ENCODE results near the gene C22orf31. TPM values are rescaled to one million over a fixed set of nuclear protein-coding genes. Genes with fewer than 3 reads are reported as not detected.
A peak's percentile ranks its signal among the peaks of the same experiment; 100 is the strongest.
"Not testable (repeated sequence)": the region's sequence is repeated elsewhere in the genome, so short reads cannot be mapped to it uniquely, and the experiment has no call there.

The C22orf31 gene
- total RNA-seq, 1 experiment from 2014 or later: not detected

DNA sequence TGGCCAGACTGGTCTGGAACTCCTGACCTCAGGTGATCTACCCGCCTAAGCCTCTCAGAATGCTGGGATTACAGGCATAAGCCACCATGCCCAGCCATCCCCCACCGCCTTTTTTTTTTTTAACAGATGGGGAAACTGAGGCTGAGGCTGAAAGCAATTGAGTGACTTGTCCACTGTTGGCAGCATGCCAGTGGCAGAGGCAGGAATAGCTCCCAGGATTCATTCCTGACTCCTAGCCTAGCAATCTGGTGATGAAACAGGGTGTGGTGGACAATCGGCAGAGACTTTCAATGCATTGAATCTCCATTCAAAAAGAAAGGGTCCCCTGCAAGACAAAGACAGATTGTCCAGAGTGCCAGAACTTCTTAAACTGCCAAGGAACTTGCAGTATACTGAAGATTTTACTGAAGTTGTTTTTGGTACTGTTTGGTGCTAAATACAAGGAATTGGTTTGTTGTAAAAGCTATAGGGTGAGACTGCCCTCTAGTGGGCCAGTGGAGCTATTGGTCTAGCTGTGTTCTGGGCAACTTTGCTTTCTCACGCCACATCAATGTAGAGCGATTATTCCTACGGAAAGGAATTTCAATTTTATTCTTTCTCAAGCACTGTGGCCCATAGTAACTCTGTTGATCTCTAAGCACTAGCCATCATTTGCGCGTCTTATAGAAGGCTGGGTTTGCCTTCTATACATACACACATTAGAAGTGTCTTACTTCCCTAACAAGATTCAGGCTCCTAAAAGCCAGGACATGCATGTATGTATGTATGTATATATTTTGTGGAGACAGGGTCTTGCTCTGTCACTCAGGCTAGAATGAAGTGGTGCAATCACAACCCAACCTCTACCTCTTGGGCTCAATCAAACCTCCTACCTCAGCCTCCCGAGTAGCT lies 21.0 kb downstream of the C22orf31 start:
- Histone ChIP-seq H3K9me3 (ENCODE audit: control insufficient read depth, insufficient read depth, low read depth, low read length) (no peaks in the 10 kb centered on the region), H3K27me3 (ENCODE audit: control insufficient read depth, insufficient read depth, low read length) (no peaks in the 10 kb centered on the region), H3K4me1 (ENCODE audit: control insufficient read depth, insufficient read depth, low read length) (no peaks in the 10 kb centered on the region), H3K36me3 (ENCODE audit: control insufficient read depth, insufficient read depth, low read length) (no peaks in the 10 kb centered on the region), H3K27ac (ENCODE audit: low read length) (no peak overlapping the region), H3K4me3 (ENCODE audit: low read depth in 2 of 2, low read length in 2 of 2) (no peak overlapping the region)
- DNase-seq (ENCODE audit: low read depth, low spot score) (peak; percentile 67), ATAC-seq (peak; percentile 89)
- ChIA-PET CTCF (interaction anchor here (0.5 to 1.6 kb wide), 5 partner anchors 13 to 614 kb away, joined by 3 to 14 read pairs (median 7); no protein-coding TSS in a partner anchor), POLR2A (interaction anchor here (0.6 kb wide), 1 partner anchor 33 kb away, joined by 5 read pairs; no protein-coding TSS in a partner anchor)
- TF ChIP-seq, protein P1, sequence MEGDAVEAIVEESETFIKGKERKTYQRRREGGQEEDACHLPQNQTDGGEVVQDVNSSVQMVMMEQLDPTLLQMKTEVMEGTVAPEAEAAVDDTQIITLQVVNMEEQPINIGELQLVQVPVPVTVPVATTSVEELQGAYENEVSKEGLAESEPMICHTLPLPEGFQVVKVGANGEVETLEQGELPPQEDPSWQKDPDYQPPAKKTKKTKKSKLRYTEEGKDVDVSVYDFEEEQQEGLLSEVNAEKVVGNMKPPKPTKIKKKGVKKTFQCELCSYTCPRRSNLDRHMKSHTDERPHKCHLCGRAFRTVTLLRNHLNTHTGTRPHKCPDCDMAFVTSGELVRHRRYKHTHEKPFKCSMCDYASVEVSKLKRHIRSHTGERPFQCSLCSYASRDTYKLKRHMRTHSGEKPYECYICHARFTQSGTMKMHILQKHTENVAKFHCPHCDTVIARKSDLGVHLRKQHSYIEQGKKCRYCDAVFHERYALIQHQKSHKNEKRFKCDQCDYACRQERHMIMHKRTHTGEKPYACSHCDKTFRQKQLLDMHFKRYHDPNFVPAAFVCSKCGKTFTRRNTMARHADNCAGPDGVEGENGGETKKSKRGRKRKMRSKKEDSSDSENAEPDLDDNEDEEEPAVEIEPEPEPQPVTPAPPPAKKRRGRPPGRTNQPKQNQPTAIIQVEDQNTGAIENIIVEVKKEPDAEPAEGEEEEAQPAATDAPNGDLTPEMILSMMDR (IDR thresholded peaks at IDR 0.05): peak; percentile 88
- TF ChIP-seq SIN3A (IDR thresholded peaks at IDR 0.05; ENCODE audit: borderline replicate concordance, insufficient read depth, low read depth, low read length): no peak
- no peak for TF ChIP-seq POLR2AphosphoS5 (IDR thresholded peaks at IDR 0.05; ENCODE audit: low read depth, low read length)
- no peak for TF ChIP-seq TCF7L2 (IDR thresholded peaks at IDR 0.05; ENCODE audit: low read depth, low read length)
- TF ChIP-seq, protein P2, sequence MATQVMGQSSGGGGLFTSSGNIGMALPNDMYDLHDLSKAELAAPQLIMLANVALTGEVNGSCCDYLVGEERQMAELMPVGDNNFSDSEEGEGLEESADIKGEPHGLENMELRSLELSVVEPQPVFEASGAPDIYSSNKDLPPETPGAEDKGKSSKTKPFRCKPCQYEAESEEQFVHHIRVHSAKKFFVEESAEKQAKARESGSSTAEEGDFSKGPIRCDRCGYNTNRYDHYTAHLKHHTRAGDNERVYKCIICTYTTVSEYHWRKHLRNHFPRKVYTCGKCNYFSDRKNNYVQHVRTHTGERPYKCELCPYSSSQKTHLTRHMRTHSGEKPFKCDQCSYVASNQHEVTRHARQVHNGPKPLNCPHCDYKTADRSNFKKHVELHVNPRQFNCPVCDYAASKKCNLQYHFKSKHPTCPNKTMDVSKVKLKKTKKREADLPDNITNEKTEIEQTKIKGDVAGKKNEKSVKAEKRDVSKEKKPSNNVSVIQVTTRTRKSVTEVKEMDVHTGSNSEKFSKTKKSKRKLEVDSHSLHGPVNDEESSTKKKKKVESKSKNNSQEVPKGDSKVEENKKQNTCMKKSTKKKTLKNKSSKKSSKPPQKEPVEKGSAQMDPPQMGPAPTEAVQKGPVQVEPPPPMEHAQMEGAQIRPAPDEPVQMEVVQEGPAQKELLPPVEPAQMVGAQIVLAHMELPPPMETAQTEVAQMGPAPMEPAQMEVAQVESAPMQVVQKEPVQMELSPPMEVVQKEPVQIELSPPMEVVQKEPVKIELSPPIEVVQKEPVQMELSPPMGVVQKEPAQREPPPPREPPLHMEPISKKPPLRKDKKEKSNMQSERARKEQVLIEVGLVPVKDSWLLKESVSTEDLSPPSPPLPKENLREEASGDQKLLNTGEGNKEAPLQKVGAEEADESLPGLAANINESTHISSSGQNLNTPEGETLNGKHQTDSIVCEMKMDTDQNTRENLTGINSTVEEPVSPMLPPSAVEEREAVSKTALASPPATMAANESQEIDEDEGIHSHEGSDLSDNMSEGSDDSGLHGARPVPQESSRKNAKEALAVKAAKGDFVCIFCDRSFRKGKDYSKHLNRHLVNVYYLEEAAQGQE (IDR thresholded peaks at IDR 0.05; ENCODE audit: insufficient read depth in 1 of 2, low read depth in 2 of 2, low read length in 1 of 2): no peak
- in situ Hi-C loops (cut with HindIII; ENCODE audit: low pct_unique_long_range_greater_than_20kb, low sequenced_read_pairs): no loop called here
- BruUV-seq (replicated peaks): no TSS peak
- intact Hi-C loops (cut with micrococcal nuclease; ENCODE audit: unreplicated experiment): loop anchor here (5.0 to 10.0 kb wide), 2 partner anchors 183 to 204 kb away; no protein-coding TSS in a partner anchor

DNA sequence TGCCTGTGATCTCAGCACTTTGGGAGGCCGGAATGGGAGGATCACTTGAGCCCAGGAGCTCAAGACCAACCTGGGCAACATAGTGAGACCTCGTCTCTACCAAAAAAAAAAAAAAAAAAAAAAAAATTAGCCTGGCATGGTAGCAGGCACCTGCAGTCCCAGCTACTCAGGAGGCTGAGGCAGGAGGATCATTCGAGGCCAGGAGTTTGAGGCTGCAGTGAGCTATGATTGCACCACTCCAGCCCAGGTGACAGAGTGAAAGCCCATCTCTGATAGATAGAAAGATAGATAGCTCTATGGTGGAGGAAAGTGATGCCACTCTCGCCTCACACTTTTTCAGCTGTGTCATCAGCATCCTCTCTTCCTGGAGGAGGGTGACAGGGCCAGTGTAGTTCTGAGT lies 21.9 kb downstream of the C22orf31 start:
- ATAC-seq; H3K36me3 ChIP-seq (ENCODE audit: control insufficient read depth, insufficient read depth, low read length); BruUV-seq (replicated peaks); H3K4me3 ChIP-seq (ENCODE audit: low read depth in 2 of 2, low read length in 2 of 2); POLR2A ChIA-PET; H3K4me1 ChIP-seq (ENCODE audit: control insufficient read depth, insufficient read depth, low read length); H3K27ac ChIP-seq (ENCODE audit: low read length); H3K27me3 ChIP-seq (ENCODE audit: control insufficient read depth, insufficient read depth, low read length); H3K9me3 ChIP-seq (ENCODE audit: control insufficient read depth, insufficient read depth, low read depth, low read length); DNase-seq (ENCODE audit: low read depth, low spot score); in situ Hi-C loops (cut with HindIII; ENCODE audit: low pct_unique_long_range_greater_than_20kb, low sequenced_read_pairs): not testable (repeated sequence)
- CTCF ChIA-PET: interaction anchor here (0.6 to 1.6 kb wide), 5 partner anchors 12 to 206 kb away, joined by 3 to 9 read pairs (median 6); no protein-coding TSS in a partner anchor
- intact Hi-C loops (cut with micrococcal nuclease; ENCODE audit: unreplicated experiment): loop anchor here (5.0 to 10.0 kb wide), 2 partner anchors 182 to 205 kb away; no protein-coding TSS in a partner anchor

Data from Panc1 (cell line).